BLaER1 treated with 17β-estradiol and CSF1 and Interleukin-3, amounts not matched to agents 10 nM and 100 nM (cell line): ENCODE results near the gene EPN1.

Source experiments
- H3K27ac ChIP-seq, 11 experiments: shearing (Covaris generic); formaldehyde crosslinking; 2 replicates each; pipeline ENCODE4 v1.8.1; 2022
- H3K27me3 ChIP-seq, 11 experiments: shearing (Covaris generic); formaldehyde crosslinking; 2 replicates each; pipeline ENCODE4 v1.8.1; 2022
- H3K36me3 ChIP-seq, 11 experiments: shearing (Covaris generic); formaldehyde crosslinking; 2 replicates each; pipeline ENCODE4 v1.8.1; 2022
- H3K4me1 ChIP-seq, 10 experiments: shearing (Covaris generic); formaldehyde crosslinking; 2 replicates each; pipeline ENCODE4 v1.8.1; 2022
- H3K4me2 ChIP-seq, 11 experiments: shearing (Covaris generic); formaldehyde crosslinking; 2 replicates each; pipeline ENCODE4 v1.8.1; 2022
- H3K4me3 ChIP-seq, 10 experiments: shearing (Covaris generic); formaldehyde crosslinking; 2 replicates each; pipeline ENCODE4 v1.8.1; 2022
- H3K9ac ChIP-seq, 11 experiments: shearing (Covaris generic); formaldehyde crosslinking; 2 replicates each; pipeline ENCODE4 v1.8.1; 2022
- H3K9me3 ChIP-seq, 11 experiments: shearing (Covaris generic); formaldehyde crosslinking; replicated peaks in 1 of 11; 2 replicates each; pipeline ENCODE4 v1.8.1; 2022
- H4K20me1 ChIP-seq, 11 experiments: shearing (Covaris generic); formaldehyde crosslinking; 2 replicates each; pipeline ENCODE4 v1.8.1; 2022
- Cebpa-rat ChIP-seq, 11 experiments: shearing (Covaris generic); IDR thresholded peaks; 2 replicates each; pipeline ENCODE4 v1.8.1; 2022

The EPN1 gene

DNA sequence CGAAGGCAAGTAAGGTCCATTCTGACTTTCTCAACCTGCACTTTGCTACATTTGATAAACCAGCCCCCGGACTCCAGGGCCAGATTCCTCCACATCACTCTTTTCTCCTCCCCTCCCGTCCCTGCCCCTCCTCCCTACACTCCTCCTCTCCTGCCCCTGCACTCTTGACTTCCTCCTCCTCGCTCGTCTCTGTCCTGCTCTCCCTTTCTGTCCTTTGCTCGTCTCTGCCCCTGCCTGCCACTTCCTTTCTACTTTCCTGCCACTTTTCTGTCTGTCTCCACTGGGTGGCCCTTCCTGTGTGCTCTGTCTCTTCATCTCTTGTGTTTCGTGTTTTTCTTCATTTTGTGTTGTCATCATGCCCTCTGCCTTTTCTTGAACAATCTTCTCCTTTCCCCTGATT, 13.2 kb upstream of the EPN1 start:
- Histone ChIP-seq H3K9me3 (no peaks in the 10 kb centered on the region), H3K4me1 (peaks cover 49 to 64% (median 53%) of the 10 kb centered on the region in 10 experiments), H3K9ac (peak overlapping the region; percentile 8 to 100 (median 69); a peak in 13 of 22 replicates), H3K27ac (peak overlapping the region in 9 of 11 experiments; percentile 25 to 56 (median 45); a peak in 12 of 22 replicates), H3K4me2 (peak overlapping the region; percentile 55 to 100 (median 98); a peak in 18 of 22 replicates), H3K36me3 (peaks cover 78 to 94% (median 89%) of the 10 kb centered on the region in 11 experiments), H3K27me3 (no peaks in the 10 kb centered on the region), H4K20me1 (peaks cover 96 to 100% (median 99%) of the 10 kb centered on the region in 11 experiments), H3K4me3 (0 out of 20 replicates have a peak overlapping the region, but pooled peaks of 1 of the 10 experiments have one; percentile 17)
- TF ChIP-seq Cebpa-rat (IDR thresholded peaks at IDR 0.05): no peak

DNA sequence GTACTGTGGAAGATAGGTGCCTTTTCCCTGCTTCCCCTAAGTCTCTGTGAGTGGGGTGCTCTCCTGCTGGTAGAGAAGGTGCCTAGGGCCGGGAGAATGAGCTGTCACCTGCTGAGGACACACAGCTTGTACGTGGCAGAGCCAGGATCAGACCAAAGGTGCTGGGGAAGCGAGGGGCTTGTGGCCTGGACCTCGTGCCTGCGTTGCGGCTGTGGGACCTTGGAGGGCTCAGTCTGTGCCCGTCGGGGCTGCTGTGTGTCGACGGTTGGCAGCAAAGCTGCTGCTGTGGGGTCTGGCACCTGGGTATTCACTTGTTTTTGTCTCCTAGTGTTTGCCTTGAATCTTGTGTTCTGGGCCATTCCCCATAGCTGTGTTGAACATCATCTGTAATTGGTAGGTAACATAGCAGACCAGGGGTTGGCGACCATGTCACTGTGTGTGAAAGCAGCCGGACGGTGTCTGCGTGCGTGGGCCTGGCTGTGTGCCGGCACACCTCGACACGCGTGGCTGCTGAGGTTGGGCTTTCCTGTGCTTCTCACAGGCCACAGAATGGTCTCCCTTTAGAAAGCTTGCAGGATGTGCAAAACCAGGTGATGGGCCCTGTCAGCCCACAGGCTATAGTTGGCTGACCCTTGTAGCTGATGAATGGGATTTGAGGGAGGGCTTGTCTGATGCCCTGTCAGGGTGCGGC, 11.0 kb upstream of the EPN1 start:
- H3K27ac ChIP-seq: no peak overlapping the region
- no peak overlapping the region for H3K4me2 ChIP-seq
- no peak for TF ChIP-seq Cebpa-rat (IDR thresholded peaks at IDR 0.05)
- peaks cover 28 to 42% (median 31%) of the 10 kb centered on the region in 10 experiments for H3K4me1 ChIP-seq
- peaks cover 96 to 100% (median 99%) of the 10 kb centered on the region in 11 experiments for H4K20me1 ChIP-seq
- H3K4me3 ChIP-seq: no peak overlapping the region
- no peaks in the 10 kb centered on the region for H3K9me3 ChIP-seq
- H3K27me3 ChIP-seq: no peaks in the 10 kb centered on the region
- H3K9ac ChIP-seq: peak overlapping the region in 1 of 11 experiments; percentile 1; a peak in 1 of 22 replicates
- peaks cover 90 to 99% (median 98%) of the 10 kb centered on the region in 11 experiments for H3K36me3 ChIP-seq

DNA sequence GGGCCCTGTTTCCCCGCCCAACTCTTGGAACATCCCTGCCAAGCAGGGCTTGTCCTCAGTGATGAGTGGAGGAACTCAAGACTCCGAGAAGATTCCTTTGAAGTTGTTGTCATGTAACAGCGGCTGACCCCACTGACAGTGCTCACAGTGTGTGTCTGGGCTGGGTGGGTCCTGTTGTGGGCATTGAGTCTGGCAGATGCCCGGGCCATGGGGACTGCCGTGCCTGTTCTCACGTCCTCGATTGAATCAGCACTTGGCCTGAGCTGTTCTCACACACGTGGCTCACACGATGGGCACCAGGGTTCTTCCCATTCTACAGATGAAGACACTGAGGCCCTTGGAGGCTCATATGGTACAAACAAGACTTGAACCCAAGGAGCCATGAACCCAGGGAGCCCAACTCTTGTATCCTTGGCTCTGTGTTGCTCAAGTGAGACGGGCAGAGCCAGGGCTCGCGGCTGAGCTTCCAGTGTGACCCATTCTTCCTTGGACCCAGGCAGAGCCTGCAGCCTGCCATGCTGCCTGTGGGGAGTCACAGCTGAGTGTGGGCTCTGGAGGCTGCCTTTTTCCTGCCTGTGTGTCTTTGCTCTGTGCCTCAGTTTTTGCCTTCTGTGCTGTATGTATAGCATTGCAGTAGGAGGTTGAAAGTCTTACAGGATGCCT, 8.6 kb upstream of the EPN1 start:
- Histone ChIP-seq H3K4me2 (no peak overlapping the region), H3K36me3 (peaks cover 91 to 99% (median 96%) of the 10 kb centered on the region in 11 experiments), H3K4me3 (no peak overlapping the region), H3K27me3 (no peaks in the 10 kb centered on the region), H3K4me1 (peaks cover 15 to 31% (median 20%) of the 10 kb centered on the region in 10 experiments), H3K9me3 (no peaks in the 10 kb centered on the region), H3K27ac (no peak overlapping the region; a peak in 1 of 22 replicates), H4K20me1 (peaks cover 97 to 100% (median 99%) of the 10 kb centered on the region in 11 experiments), H3K9ac (0 out of 22 replicates have a peak overlapping the region, but pooled peaks of 1 of the 11 experiments have one; percentile 26)
- TF ChIP-seq Cebpa-rat (IDR thresholded peaks at IDR 0.05): no peak

DNA sequence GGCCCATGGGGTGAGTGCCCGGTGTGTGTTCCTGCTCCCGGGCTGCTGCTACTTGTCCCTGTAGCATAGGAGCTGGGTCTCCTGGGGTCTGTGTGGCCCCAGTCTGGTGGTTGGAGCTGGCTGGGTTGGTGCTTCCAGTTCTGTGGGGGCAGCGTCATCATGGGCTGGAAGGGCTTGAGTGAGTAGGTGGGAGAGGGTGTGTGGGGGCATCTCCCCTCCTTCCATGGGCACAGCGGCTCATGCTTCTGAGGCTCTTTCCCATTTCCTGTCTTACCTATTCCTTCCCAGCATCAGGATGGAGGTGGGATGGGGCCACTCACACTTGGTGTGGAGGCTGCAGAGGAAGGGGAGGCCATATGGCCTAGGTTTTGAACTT, 8.0 kb upstream of the EPN1 start:
- Histone ChIP-seq H3K36me3 (peaks cover 86 to 99% (median 96%) of the 10 kb centered on the region in 11 experiments), H4K20me1 (peaks cover 97 to 100% (median 99%) of the 10 kb centered on the region in 11 experiments)
- TF ChIP-seq Cebpa-rat (IDR thresholded peaks at IDR 0.05): no peak

DNA sequence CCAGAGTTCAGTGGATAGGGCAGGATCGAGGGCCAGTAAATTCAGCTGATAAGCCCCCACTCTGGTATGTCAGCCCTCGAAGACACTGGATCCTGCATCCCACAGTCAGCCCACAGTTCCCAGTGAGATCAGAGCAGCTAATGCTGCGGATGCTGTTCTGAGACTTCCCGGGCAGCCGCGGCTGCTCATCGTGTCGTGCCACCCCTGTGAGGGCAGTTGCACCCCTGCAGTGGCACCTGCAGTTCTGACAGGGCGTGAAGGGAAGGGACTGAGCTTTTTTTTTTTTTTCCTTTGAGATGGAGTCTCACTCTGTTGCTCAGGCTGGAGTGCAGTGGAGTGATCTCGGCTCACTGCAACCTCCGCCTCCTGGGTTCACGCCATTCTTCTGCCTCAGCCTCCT, 7.5 kb upstream of the EPN1 start:
- H3K27ac ChIP-seq: no peak overlapping the region
- peaks cover 19 to 32% (median 24%) of the 10 kb centered on the region in 10 experiments; a peak in 19 of 20 replicates for H3K4me1 ChIP-seq
- peaks cover 86 to 100% (median 97%) of the 10 kb centered on the region in 11 experiments for H3K36me3 ChIP-seq
- TF ChIP-seq Cebpa-rat (IDR thresholded peaks at IDR 0.05): no peak
- no peaks in the 10 kb centered on the region for H3K27me3 ChIP-seq
- peak overlapping the region in 1 of 11 experiments; percentile 11; a peak in 1 of 22 replicates for H3K9ac ChIP-seq
- peaks cover 99 to 100% (median 100%) of the 10 kb centered on the region in 11 experiments for H4K20me1 ChIP-seq
- no peak overlapping the region for H3K4me2 ChIP-seq
- no peaks in the 10 kb centered on the region for H3K9me3 ChIP-seq
- no peak overlapping the region for H3K4me3 ChIP-seq

More for the DNA sequence above, 8.0 kb upstream of the EPN1 start:
- no peaks in the 10 kb centered on the region for H3K9me3 ChIP-seq
- H3K4me2 ChIP-seq: no peak overlapping the region
- no peak overlapping the region for H3K4me3 ChIP-seq
- peak overlapping the region in 1 of 11 experiments; percentile 26; a peak in 1 of 22 replicates for H3K9ac ChIP-seq
- peaks cover 15 to 31% (median 19%) of the 10 kb centered on the region in 10 experiments for H3K4me1 ChIP-seq
- no peak overlapping the region for H3K27ac ChIP-seq
- H3K27me3 ChIP-seq: no peaks in the 10 kb centered on the region

DNA sequence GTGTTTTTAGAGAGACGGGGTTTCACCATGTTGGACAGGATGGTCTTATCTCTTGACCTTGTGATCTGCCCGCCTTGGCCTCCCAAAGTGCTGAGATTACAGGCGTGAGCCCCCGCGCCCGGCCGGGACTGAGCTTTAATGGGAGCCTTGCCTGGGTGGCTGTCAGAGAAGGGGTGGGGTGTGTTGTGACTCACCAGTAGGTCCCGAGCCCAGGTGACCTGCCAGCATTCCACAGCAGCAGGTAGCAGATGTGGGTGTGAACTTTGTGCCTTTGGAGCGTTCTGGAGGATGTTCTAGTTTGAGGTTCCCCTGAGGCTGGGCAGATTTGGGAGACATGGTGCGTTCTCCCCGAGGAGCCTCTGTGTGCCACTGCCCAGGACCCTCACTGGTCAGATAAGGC, 7.1 kb upstream of the EPN1 start:
- H3K36me3 ChIP-seq: peaks cover 85 to 100% (median 97%) of the 10 kb centered on the region in 11 experiments
- no peak overlapping the region for H3K4me2 ChIP-seq
- H3K27me3 ChIP-seq: no peaks in the 10 kb centered on the region
- H3K27ac ChIP-seq: no peak overlapping the region
- no peak overlapping the region for H3K9ac ChIP-seq
- no peaks in the 10 kb centered on the region for H3K9me3 ChIP-seq
- peaks cover 14 to 32% (median 28%) of the 10 kb centered on the region in 10 experiments; a peak in 19 of 20 replicates for H3K4me1 ChIP-seq
- no peak for TF ChIP-seq Cebpa-rat (IDR thresholded peaks at IDR 0.05)
- H3K4me3 ChIP-seq: no peak overlapping the region
- peaks cover 99 to 100% (median 100%) of the 10 kb centered on the region in 11 experiments for H4K20me1 ChIP-seq

DNA sequence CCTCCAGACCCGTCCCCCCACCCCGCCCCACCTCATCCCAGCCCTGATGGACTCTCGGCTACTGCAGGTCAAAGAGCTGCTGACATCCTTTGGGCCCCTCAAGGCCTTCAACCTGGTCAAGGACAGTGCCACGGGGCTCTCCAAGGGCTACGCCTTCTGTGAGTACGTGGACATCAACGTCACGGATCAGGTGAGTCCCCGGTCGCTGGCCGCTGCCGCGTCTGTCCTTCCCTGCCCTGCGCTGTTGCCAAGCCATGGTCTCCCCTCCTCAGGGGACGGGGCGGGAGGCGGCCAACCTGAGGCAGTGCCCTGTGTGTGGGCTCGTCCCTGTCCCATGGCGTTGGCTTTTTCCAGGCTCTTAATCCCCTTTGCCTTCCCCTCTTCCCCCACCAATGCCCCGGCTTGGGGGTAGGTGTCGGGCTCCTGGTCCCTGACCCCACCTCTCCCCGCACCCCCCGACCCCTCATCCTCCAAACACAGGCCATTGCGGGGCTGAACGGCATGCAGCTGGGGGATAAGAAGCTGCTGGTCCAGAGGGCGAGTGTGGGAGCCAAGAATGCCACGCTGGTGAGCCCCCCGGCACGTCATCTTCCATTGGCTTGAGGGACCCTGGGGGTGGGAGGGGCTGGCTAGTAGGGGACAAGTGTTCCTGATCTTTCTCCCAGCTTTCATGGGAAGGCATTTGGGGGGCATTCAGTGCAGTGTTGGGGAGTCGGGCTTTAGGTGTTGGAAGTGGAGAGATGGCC, 6.2 kb upstream of the EPN1 start:
- Histone ChIP-seq H3K4me2 (no peak overlapping the region), H4K20me1 (peaks cover 98 to 100% (median 100%) of the 10 kb centered on the region in 11 experiments), H3K27me3 (no peaks in the 10 kb centered on the region), H3K4me3 (no peak overlapping the region), H3K27ac (no peak overlapping the region), H3K9me3 (no peaks in the 10 kb centered on the region), H3K4me1 (peaks cover 13 to 38% (median 35%) of the 10 kb centered on the region in 10 experiments; a peak in 19 of 20 replicates), H3K36me3 (peaks cover 85 to 100% (median 97%) of the 10 kb centered on the region in 11 experiments), H3K9ac (no peak overlapping the region)
- no peak for TF ChIP-seq Cebpa-rat (IDR thresholded peaks at IDR 0.05)

DNA sequence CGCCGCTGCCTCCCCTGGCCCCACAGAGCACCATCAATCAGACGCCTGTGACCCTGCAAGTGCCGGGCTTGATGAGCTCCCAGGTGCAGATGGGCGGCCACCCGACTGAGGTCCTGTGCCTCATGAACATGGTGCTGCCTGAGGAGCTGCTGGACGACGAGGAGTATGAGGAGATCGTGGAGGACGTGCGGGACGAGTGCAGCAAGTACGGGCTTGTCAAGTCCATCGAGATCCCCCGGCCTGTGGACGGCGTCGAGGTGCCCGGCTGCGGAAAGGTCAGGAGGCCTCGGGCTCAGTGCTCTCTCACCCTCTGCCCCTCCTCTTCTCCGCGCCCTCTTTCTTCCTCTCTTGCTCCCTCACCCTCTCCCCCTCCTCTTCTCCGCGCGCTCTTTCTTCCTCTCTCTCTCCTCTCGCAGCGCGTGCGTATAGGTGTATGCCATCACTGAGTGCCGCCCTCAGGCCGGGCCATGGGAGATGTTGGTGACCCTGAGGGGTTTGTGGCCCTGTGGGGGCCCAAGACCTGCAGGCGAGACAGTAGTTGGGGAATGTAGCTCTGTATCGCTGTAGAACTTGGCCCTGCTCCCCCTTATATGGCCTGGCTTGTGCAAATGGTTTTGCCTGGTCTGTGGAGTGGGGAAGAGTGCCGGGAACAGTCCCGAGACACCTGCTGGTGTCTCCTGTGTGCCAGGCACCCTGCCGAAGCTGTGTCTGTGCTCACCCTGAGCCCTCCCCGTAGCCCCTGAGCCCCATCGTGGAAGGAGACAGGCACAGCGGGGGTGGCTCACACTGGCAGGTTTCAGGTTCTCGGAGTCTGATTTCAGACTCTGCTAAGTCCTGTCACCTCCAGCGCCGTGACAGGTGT, 5.4 kb upstream of the EPN1 start:
- H3K9me3 ChIP-seq: no peaks in the 10 kb centered on the region
- no peak for TF ChIP-seq Cebpa-rat (IDR thresholded peaks at IDR 0.05)
- peaks cover 18 to 43% (median 39%) of the 10 kb centered on the region in 10 experiments; a peak in 19 of 20 replicates for H3K4me1 ChIP-seq

More for the DNA sequence above, 5.4 kb upstream of the EPN1 start:
- no peaks in the 10 kb centered on the region for H3K27me3 ChIP-seq
- peaks cover 91 to 98% (median 97%) of the 10 kb centered on the region in 11 experiments for H4K20me1 ChIP-seq
- H3K4me2 ChIP-seq: 0 out of 22 replicates have a peak overlapping the region, but pooled peaks of 1 of the 11 experiments have one; percentile 9
- H3K4me3 ChIP-seq: no peak overlapping the region
- no peak overlapping the region for H3K9ac ChIP-seq
- H3K27ac ChIP-seq: no peak overlapping the region
- H3K36me3 ChIP-seq: peaks cover 76 to 97% (median 94%) of the 10 kb centered on the region in 11 experiments
